ENCODE data around the gene KRTAP4-16. TPM values are rescaled to one million over a fixed set of nuclear protein-coding genes. Genes with fewer than 3 reads are reported as not detected.

Gene KRTAP4-16
- total RNA-seq, 4 donors from 2014 or later, result not detected

DNA sequence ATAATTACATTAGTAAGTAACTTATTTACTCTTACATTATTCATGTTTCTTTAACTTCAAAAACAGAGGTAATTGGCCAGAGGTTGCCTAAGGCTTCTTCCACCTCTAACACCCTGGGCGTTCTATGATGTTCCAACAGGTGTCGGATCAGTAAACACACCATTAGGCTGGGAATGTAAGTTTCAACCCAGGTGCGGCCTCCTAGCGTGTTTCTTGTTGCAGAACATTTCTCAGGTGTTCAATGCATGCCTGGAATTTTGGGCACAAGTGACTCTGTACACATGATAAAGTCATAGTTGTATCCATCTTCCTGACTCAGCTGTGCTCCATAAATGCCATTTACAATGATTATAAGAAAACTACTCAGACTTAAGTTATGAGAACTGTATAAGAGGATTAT is 48.0 kb downstream of the KRTAP4-16 start:
- H3K4me3 ChIP-seq, result no peak overlapping the region
- H3K9me3 ChIP-seq, result peaks cover 0 to 4% (median 0%) of the 10 kb centered on the region in 4 donors
- no peaks in the 10 kb centered on the region for H3K36me3 ChIP-seq
- peaks cover 0 to 3% of the 10 kb centered on the region in 2 donors for H3K27me3 ChIP-seq
- no peak for DNase-seq (ENCODE audit: low spot score in 2 of 2)
- TF ChIP-seq POLR2A (IDR thresholded peaks at IDR 0.05) (no peak), EP300 (IDR thresholded peaks at IDR 0.05) (no peak)
- TF ChIP-seq, protein P1, sequence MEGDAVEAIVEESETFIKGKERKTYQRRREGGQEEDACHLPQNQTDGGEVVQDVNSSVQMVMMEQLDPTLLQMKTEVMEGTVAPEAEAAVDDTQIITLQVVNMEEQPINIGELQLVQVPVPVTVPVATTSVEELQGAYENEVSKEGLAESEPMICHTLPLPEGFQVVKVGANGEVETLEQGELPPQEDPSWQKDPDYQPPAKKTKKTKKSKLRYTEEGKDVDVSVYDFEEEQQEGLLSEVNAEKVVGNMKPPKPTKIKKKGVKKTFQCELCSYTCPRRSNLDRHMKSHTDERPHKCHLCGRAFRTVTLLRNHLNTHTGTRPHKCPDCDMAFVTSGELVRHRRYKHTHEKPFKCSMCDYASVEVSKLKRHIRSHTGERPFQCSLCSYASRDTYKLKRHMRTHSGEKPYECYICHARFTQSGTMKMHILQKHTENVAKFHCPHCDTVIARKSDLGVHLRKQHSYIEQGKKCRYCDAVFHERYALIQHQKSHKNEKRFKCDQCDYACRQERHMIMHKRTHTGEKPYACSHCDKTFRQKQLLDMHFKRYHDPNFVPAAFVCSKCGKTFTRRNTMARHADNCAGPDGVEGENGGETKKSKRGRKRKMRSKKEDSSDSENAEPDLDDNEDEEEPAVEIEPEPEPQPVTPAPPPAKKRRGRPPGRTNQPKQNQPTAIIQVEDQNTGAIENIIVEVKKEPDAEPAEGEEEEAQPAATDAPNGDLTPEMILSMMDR (IDR thresholded peaks at IDR 0.05), result no peak
- WGBS, 2 donors, result 92 to 96% methylated on average over 4 of the region's 4 CpGs
- H3K4me1 ChIP-seq, result no peaks in the 10 kb centered on the region
- no peak overlapping the region for H3K27ac ChIP-seq

DNA sequence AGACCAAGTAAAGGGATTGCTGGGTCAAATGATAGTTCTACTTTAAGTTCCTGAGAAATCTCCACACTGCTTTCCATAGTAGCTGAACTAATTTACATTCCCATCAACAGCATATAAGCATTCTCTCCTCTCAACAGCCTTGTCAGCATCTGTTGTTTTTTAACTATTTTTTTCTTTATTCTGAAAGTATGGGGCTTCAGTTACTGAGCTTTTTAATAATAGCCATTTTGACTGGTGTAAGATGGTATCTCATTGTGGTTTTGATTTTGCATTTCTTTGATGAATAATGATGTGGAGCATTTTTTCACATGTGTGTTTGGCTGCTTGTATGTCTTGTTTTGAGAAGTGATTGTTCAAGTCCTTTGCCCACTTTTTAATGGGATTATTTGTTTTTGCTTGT is 49.4 kb downstream of the KRTAP4-16 start:
- Histone ChIP-seq H3K4me3 (no peak overlapping the region), H3K36me3 (no peaks in the 10 kb centered on the region), H3K9me3 (peaks cover 0 to 2% (median 0%) of the 10 kb centered on the region in 4 donors), H3K27me3 (peaks cover 0 to 11% of the 10 kb centered on the region in 2 donors), H3K27ac (no peak overlapping the region), H3K4me1 (no peaks in the 10 kb centered on the region)
- TF ChIP-seq, protein P1 (IDR thresholded peaks at IDR 0.05), result no peak
- no peak for TF ChIP-seq POLR2A (IDR thresholded peaks at IDR 0.05)
- no peak for TF ChIP-seq EP300 (IDR thresholded peaks at IDR 0.05)
- no peak for DNase-seq (ENCODE audit: low spot score in 2 of 2)

Other genes starting within 250 kb of the KRTAP4-16 start
- not detected for gene KRT12, start 235.0 kb downstream of the KRTAP4-16 start, total RNA-seq
- gene KRT20, start 217.0 kb downstream of the KRTAP4-16 start, total RNA-seq, result not detected
- not detected for gene KRT23, start 164.6 kb downstream of the KRTAP4-16 start, total RNA-seq
- gene KRT39, start 135.3 kb downstream of the KRTAP4-16 start, total RNA-seq, result not detected
- gene KRT40, start 117.9 kb downstream of the KRTAP4-16 start, total RNA-seq, result not detected
- gene KRTAP3-3, start 108.0 kb downstream of the KRTAP4-16 start, total RNA-seq, result not detected
- not detected for gene KRTAP3-2, start 102.3 kb downstream of the KRTAP4-16 start, total RNA-seq
- not detected for gene KRTAP3-1, start 93.1 kb downstream of the KRTAP4-16 start, total RNA-seq
- gene KRTAP1-5, start 75.0 kb downstream of the KRTAP4-16 start, total RNA-seq, result under 1 TPM in 1 of 4 donors, not detected in 3; 0.60 TPM
- not detected for gene KRTAP1-4, start 72.0 kb downstream of the KRTAP4-16 start, total RNA-seq
- not detected for gene KRTAP1-3, start 67.3 kb downstream of the KRTAP4-16 start, total RNA-seq
- gene KRTAP1-1, start 60.8 kb downstream of the KRTAP4-16 start, total RNA-seq, result not detected
- not detected for gene KRTAP2-1, start 54.9 kb downstream of the KRTAP4-16 start, total RNA-seq
- gene KRTAP2-2, start 47.0 kb downstream of the KRTAP4-16 start, total RNA-seq, result not detected
- gene KRTAP2-3, start 42.1 kb downstream of the KRTAP4-16 start, total RNA-seq, result not detected
- not detected for gene KRTAP2-4, start 36.3 kb downstream of the KRTAP4-16 start, total RNA-seq
- gene KRTAP4-7, start 18.1 kb downstream of the KRTAP4-16 start, total RNA-seq, result not detected
- not detected for gene KRTAP4-8, start 4.1 kb downstream of the KRTAP4-16 start, total RNA-seq
- not detected for gene KRTAP4-9, start 3.2 kb upstream of the KRTAP4-16 start, total RNA-seq
- not detected for gene KRTAP4-11, start 16.2 kb upstream of the KRTAP4-16 start, total RNA-seq
- not detected for gene KRTAP4-12, start 22.0 kb upstream of the KRTAP4-16 start, total RNA-seq
- not detected for gene KRTAP4-6, start 38.3 kb upstream of the KRTAP4-16 start, total RNA-seq
- not detected for gene KRTAP4-5, start 47.6 kb upstream of the KRTAP4-16 start, total RNA-seq
- gene KRTAP4-4, start 58.5 kb upstream of the KRTAP4-16 start, total RNA-seq, result not detected
- gene KRTAP4-3, start 66.0 kb upstream of the KRTAP4-16 start, total RNA-seq, result not detected
- not detected for gene KRTAP4-2, start 76.0 kb upstream of the KRTAP4-16 start, total RNA-seq
- gene KRTAP4-1, start 82.7 kb upstream of the KRTAP4-16 start, total RNA-seq, result not detected
- not detected for gene KRTAP9-1, start 87.7 kb upstream of the KRTAP4-16 start, total RNA-seq
- gene KRTAP9-2, start 124.4 kb upstream of the KRTAP4-16 start, total RNA-seq, result not detected
- not detected for gene KRTAP9-3, start 130.2 kb upstream of the KRTAP4-16 start, total RNA-seq
- not detected for gene KRTAP9-8, start 135.8 kb upstream of the KRTAP4-16 start, total RNA-seq
- gene KRTAP9-4, start 147.5 kb upstream of the KRTAP4-16 start, total RNA-seq, result not detected
- not detected for gene KRTAP9-9, start 153.2 kb upstream of the KRTAP4-16 start, total RNA-seq
- not detected for gene KRTAP9-6, start 163.2 kb upstream of the KRTAP4-16 start, total RNA-seq
- gene KRTAP9-7, start 173.5 kb upstream of the KRTAP4-16 start, total RNA-seq, result not detected
- not detected for gene KRTAP29-1, start 200.6 kb upstream of the KRTAP4-16 start, total RNA-seq
- gene KRTAP16-1, start 207.1 kb upstream of the KRTAP4-16 start, total RNA-seq, result not detected
- not detected for gene KRTAP17-1, start 213.5 kb upstream of the KRTAP4-16 start, total RNA-seq
- not detected for gene KRT33A, start 248.6 kb upstream of the KRTAP4-16 start, total RNA-seq

Measured in tibial nerve (tissue), 4 donors.